GM20000 (cell line): ENCODE results near the gene OLA1.

ENCODE experiments used
- DNase-seq: peaks from one replicate; pipeline ENCODE4 v3.0.0; 2012; ENCODE audit warnings: low spot score
- TF ChIP-seq, protein P1 (sequence below): IDR thresholded peaks from 2 replicates; pipeline ENCODE4 v1.5.1; 2012; ENCODE audit warnings: mild to moderate bottlenecking, control low read depth; ENCODE audit errors: extremely low read depth, missing control alignments

OLA1 gene

DNA sequence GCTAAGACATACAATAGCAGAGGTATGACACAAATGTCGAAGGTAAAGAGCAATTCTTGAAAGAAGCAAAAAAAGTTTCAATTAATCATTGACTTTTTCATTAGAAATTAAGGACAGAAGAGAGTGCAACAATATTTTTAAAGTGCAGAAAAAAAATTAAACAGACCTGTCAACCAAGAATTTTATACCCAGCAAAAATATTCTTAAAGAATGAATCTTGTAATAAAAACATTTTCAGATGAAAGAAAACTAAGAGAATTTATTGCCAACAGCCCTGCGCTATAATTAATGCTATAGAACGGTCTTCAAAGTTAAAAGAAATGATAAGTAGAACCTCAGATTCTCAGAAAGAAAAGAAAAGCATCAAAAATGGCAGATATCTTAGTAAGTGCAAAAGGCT, 79.0 kb downstream of the OLA1 start:
- TF ChIP-seq, protein P1, sequence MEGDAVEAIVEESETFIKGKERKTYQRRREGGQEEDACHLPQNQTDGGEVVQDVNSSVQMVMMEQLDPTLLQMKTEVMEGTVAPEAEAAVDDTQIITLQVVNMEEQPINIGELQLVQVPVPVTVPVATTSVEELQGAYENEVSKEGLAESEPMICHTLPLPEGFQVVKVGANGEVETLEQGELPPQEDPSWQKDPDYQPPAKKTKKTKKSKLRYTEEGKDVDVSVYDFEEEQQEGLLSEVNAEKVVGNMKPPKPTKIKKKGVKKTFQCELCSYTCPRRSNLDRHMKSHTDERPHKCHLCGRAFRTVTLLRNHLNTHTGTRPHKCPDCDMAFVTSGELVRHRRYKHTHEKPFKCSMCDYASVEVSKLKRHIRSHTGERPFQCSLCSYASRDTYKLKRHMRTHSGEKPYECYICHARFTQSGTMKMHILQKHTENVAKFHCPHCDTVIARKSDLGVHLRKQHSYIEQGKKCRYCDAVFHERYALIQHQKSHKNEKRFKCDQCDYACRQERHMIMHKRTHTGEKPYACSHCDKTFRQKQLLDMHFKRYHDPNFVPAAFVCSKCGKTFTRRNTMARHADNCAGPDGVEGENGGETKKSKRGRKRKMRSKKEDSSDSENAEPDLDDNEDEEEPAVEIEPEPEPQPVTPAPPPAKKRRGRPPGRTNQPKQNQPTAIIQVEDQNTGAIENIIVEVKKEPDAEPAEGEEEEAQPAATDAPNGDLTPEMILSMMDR: no peak
- DNase-seq: no peak

DNA sequence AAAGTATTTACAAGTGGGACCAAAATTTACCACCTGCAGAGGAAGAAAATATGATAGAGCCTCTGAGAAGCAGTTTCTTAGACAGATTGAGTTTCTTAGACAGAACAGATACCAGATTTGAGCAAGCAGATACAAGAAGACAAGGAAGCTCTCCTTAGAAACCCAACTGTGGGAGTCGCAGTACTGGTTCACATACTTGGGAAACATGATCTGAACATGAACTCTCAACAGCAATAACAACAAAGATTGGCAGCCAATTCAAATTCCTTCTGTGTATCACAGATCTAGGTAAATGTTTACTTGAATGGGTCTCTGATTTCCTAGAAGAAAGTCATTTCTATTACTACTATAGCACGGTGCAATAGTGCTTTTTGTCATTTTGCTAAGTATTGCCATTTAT, 82.1 kb downstream of the OLA1 start:
- TF ChIP-seq, protein P1: no peak
- no peak for DNase-seq

DNA sequence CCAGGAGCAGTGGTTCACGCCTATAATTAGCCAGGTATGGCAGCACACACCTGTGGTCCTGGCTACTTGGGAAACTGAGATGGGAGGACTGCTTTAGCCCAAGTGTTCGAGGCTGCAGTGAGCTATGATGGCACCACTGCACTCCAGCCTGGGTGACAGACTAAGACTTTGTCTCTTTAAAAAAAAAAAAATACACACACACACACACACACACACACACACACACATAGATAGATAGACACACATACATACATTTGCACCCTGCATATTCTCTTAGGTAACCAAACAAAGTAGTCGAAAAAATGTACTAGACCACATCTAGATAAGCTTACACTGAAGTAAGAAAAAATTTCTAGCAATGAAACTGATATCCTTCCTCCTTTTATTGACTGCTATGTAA, 86.8 kb downstream of the OLA1 start:
- TF ChIP-seq, protein P1: no peak

DNA sequence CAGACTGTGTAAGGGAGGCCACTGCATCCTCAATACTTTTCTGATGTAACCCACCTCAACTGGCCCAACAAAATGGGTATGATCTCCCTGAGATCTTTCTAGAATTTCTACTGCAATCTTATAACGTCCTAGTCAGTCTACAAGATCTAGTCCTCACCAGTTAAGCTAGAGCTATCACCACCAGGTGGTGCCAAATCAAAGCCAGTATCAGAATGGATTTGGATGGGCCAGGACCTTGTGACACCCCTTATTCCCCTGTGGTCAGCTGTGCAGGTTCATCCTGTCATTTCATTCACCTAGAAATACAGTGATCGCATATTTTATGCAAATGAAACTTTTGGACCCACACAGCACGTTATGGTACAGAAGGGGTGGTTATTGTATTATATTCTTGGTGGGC, 90.3 kb downstream of the OLA1 start:
- DNase-seq: peak; percentile 47
- TF ChIP-seq, protein P1: peak; percentile 43

More for the DNA sequence above, 86.8 kb downstream of the OLA1 start:
- DNase-seq: no peak

DNA sequence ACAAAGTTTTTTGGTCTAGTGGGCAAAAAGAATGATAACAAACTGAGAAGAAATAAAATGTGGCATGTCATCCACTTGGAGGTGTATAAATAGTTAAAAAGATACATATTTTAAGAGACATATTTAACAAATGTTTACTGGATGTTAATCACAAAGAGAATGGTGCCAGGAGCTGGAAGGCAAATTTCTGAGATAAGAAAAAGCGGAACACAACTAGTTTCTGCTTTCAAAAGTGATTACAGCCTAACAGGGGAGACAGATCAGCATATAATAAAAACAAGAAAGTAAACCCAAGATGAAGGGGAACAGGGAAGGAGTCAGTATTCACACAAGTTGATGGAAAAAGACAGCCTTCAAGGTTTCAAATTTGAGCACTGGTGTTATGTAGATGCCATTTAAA, 91.3 kb downstream of the OLA1 start:
- DNase-seq: no peak

DNA sequence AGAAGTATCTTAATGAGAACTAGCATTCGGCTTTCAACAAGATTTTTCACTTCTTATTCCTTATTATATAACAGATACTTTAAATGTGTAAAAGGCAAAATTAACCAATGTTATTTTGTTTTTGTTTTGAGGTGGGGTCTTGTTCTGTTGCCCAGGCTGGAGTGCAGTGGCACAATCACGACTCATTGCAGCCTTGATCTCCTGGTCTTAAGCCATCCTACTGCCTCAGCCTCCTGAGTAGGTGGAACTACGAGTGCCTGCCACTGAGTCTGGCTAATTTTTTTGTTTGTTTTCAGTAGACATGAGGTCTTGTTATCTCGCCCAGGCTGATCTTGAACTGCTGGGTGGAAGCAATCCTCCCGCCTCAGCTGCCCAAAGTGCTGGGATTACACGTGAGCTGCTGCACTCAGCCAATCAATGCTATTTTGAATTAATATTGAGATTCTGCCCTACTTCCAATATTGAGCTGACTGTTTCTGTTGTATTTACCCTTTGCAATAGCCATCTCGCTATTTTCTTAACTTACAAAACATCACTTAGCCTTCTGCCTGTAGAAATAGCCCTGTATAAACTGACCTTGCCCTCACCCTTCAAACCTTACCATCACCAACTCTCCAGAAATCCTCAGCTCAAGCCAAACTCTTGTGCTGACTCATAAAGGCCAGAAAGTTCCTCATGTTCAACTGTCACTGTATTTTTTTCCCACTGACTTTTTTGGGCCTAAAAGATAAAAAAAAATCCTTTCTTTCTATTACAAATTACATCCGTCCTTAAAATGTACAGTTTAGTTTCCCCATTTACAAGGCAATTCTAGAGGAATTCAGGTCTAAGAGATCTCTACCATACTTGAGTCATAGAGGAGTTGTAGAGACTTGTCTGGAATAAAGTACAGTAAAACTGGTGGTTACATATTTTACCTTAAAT, 94.3 kb downstream of the OLA1 start:
- DNase-seq: no peak

More for the DNA sequence above, 91.3 kb downstream of the OLA1 start:
- TF ChIP-seq, protein P1: no peak

DNA sequence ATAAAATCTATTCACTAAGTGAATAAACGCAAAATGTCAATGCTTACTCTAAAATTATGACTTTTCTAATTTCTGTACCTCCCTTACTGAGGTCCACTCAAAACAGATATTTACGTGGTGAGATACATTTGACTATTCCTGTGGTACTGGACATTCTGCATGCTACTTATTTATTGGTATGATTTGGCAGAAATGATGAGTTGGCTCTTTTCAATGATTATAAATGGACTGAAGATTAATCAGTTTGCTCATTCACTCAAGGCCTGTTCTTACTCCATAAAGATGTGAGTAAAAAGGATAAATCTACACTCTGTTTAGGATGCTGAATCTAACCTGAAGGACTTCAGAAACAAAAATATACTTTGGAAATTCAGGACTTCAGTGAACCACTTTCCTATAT, 98.8 kb downstream of the OLA1 start:
- DNase-seq: no peak
- TF ChIP-seq, protein P1: no peak

More for the DNA sequence above, 94.3 kb downstream of the OLA1 start:
- TF ChIP-seq, protein P1: no peak
